ENCODE results near the gene ARL5A. TPM values are rescaled to one million over a fixed set of nuclear protein-coding genes. Genes with fewer than 3 reads are reported as not detected.

Gene ARL5A
- total RNA-seq, 2 experiments from 2014 or later, result 78.7 to 79.9 TPM

- no peaks in the 10 kb centered on the region for H3K4me1 Mint-ChIP-seq (ENCODE audit: low read depth)
- POLR2A ChIA-PET, result no interaction called here
- DNase-seq (no peak), ATAC-seq (no peak)
- intact Hi-C loops (cut with micrococcal nuclease), result no loop called here
- CTCF ChIA-PET, result no interaction called here
- peaks cover 8% of the 10 kb centered on the region for H3K9me3 Mint-ChIP-seq
- no peak overlapping the region for H3K4me3 Mint-ChIP-seq
- TF ChIP-seq CTCF (IDR thresholded peaks at IDR 0.05), result no peak
- peaks cover 27% of the 10 kb centered on the region for H3K36me3 Mint-ChIP-seq (ENCODE audit: low read depth)
- H3K27ac Mint-ChIP-seq, result no peak overlapping the region
- H3K27me3 Mint-ChIP-seq, result no peaks in the 10 kb centered on the region
Observed at GRCh38 chr2:151774506-151774905, 53.7 kb downstream of the ARL5A start.

GRCh38 chr2:151771599-151772358, 56.4 kb downstream of the ARL5A start:
- DNase-seq, result no peak
- peaks cover 3% of the 10 kb centered on the region for H3K9me3 Mint-ChIP-seq
- ChIA-PET CTCF (no interaction called here), POLR2A (interaction anchor here (1.1 kb wide), 1 partner anchor 10 kb away, joined by 3 read pairs; no protein-coding TSS in a partner anchor)
- intact Hi-C loops (cut with micrococcal nuclease), result no loop called here
- no peak overlapping the region for H3K4me3 Mint-ChIP-seq
- no peak overlapping the region for H3K27ac Mint-ChIP-seq
- peaks cover 10% of the 10 kb centered on the region for H3K36me3 Mint-ChIP-seq (ENCODE audit: low read depth)
- no peaks in the 10 kb centered on the region for H3K27me3 Mint-ChIP-seq
- TF ChIP-seq CTCF (IDR thresholded peaks at IDR 0.05), result no peak
- H3K4me1 Mint-ChIP-seq (ENCODE audit: low read depth), result peaks cover 2% of the 10 kb centered on the region
- ATAC-seq, result no peak

- ATAC-seq, result no peak
- Mint-ChIP-seq H3K4me1 (ENCODE audit: low read depth) (peaks cover 5% of the 10 kb centered on the region), H3K9me3 (peaks cover 3% of the 10 kb centered on the region), H3K27me3 (no peaks in the 10 kb centered on the region), H3K36me3 (ENCODE audit: low read depth) (peaks cover 3% of the 10 kb centered on the region), H3K27ac (no peak overlapping the region), H3K4me3 (no peak overlapping the region)
- POLR2A ChIA-PET, result no interaction called here
- intact Hi-C loops (cut with micrococcal nuclease), result no loop called here
- CTCF ChIA-PET, result interaction anchor here (1.5 kb wide), 1 partner anchor 15 kb away, joined by 3 read pairs; no protein-coding TSS in a partner anchor
- no peak for DNase-seq
- TF ChIP-seq CTCF (IDR thresholded peaks at IDR 0.05), result no peak
Observed at GRCh38 chr2:151770995-151771394, 57.2 kb downstream of the ARL5A start.

- Mint-ChIP-seq H3K4me3 (no peak overlapping the region), H3K27ac (no peak overlapping the region), H3K36me3 (ENCODE audit: low read depth) (no peaks in the 10 kb centered on the region), H3K9me3 (peaks cover 3% of the 10 kb centered on the region), H3K4me1 (ENCODE audit: low read depth) (peaks cover 5% of the 10 kb centered on the region), H3K27me3 (no peaks in the 10 kb centered on the region)
- POLR2A ChIA-PET, result no interaction called here
- no peak for DNase-seq
- no peak for ATAC-seq
- CTCF ChIA-PET, result interaction anchor here (1.5 kb wide), 1 partner anchor 14 kb away, joined by 3 read pairs; no protein-coding TSS in a partner anchor
- intact Hi-C loops (cut with micrococcal nuclease), result no loop called here
- TF ChIP-seq CTCF (IDR thresholded peaks at IDR 0.05), result no peak
Observed at GRCh38 chr2:151769606-151770005, 58.6 kb downstream of the ARL5A start.

GRCh38 chr2:151767536-151767935, 60.7 kb downstream of the ARL5A start:
- no peak overlapping the region for H3K27ac Mint-ChIP-seq
- TF ChIP-seq CTCF (IDR thresholded peaks at IDR 0.05), result no peak
- H3K4me1 Mint-ChIP-seq (ENCODE audit: low read depth), result peaks cover 5% of the 10 kb centered on the region
- no peaks in the 10 kb centered on the region for H3K27me3 Mint-ChIP-seq
- DNase-seq, result no peak
- ChIA-PET CTCF (no interaction called here), POLR2A (no interaction called here)
- ATAC-seq, result no peak
- H3K36me3 Mint-ChIP-seq (ENCODE audit: low read depth), result no peaks in the 10 kb centered on the region
- H3K9me3 Mint-ChIP-seq, result peaks cover 3% of the 10 kb centered on the region
- H3K4me3 Mint-ChIP-seq, result no peak overlapping the region
- intact Hi-C loops (cut with micrococcal nuclease), result no loop called here
